GM19467 (cell line): Measurements from ENCODE around the gene IL1R1.

Experiments
- ATAC-seq: cut with Tn5 transposase; IDR thresholded peaks from one replicate; pipeline ENCODE4 v1.9.1; 2021; ENCODE audit warnings: mild to moderate bottlenecking, moderate library complexity; ENCODE audit not compliant: unreplicated experiment

The IL1R1 gene

GRCh38 chr2:102166189-102166845 lies 23.8 kb downstream of the IL1R1 start:
- no peak for ATAC-seq

- no peak for ATAC-seq
Measured at GRCh38 chr2:102168026-102168771, 25.7 kb downstream of the IL1R1 start.

GRCh38 chr2:102171946-102172345 lies 29.4 kb downstream of the IL1R1 start:
- no peak for ATAC-seq

GRCh38 chr2:102172745-102173144 lies 30.2 kb downstream of the IL1R1 start:
- ATAC-seq, result no peak

GRCh38 chr2:102176172-102176571 lies 33.6 kb downstream of the IL1R1 start:
- ATAC-seq, result no peak

GRCh38 chr2:102177814-102178478 lies 35.4 kb downstream of the IL1R1 start:
- ATAC-seq, result no peak

- ATAC-seq, result no peak
Measured at GRCh38 chr2:102179061-102179460, 36.5 kb downstream of the IL1R1 start.

- no peak for ATAC-seq
Measured at GRCh38 chr2:102179788-102180686, 37.5 kb downstream of the IL1R1 start.

GRCh38 chr2:102180687-102180999 lies 38.1 kb downstream of the IL1R1 start:
- no peak for ATAC-seq

GRCh38 chr2:102181376-102181775 lies 38.8 kb downstream of the IL1R1 start:
- no peak for ATAC-seq

- ATAC-seq, result no peak
Measured at GRCh38 chr2:102181919-102182635, 39.5 kb downstream of the IL1R1 start.

- ATAC-seq, result no peak
Measured at GRCh38 chr2:102184018-102184417, 41.5 kb downstream of the IL1R1 start.

- no peak for ATAC-seq
Measured at GRCh38 chr2:102184568-102184967, 42.0 kb downstream of the IL1R1 start.

- no peak for ATAC-seq
Measured at GRCh38 chr2:102185347-102185746, 42.8 kb downstream of the IL1R1 start.

- ATAC-seq, result no peak
Measured at GRCh38 chr2:102186791-102187495, 44.4 kb downstream of the IL1R1 start, which contains the start of gene IL1RL2. Gene IL1RL2 (plus strand): TSS chr2:102187023. CDS start chr2:102187868, 845 bp downstream.

GRCh38 chr2:102187496-102188150 lies 45.1 kb downstream of the IL1R1 start:
- ATAC-seq, result no peak

GRCh38 chr2:102190430-102191107 lies 48.0 kb downstream of the IL1R1 start:
- ATAC-seq, result no peak

- ATAC-seq, result no peak
Measured at GRCh38 chr2:102191501-102191900, 49.0 kb downstream of the IL1R1 start.

- ATAC-seq, result no peak
Measured at GRCh38 chr2:102193074-102193473, 50.5 kb downstream of the IL1R1 start.
